Cardiac atrium fibroblast (primary cell): Measurements from ENCODE around the gene NOTCH1. TPM values are rescaled to one million over a fixed set of nuclear protein-coding genes. Genes with fewer than 3 reads are reported as not detected.

Experiments
- total RNA-seq: library from RNA; depleted of rRNA; stranded (reverse); fragments of >200 nt; gene quantifications from 2 replicates; pipeline ENCODE4 v1.2.3, GENCODE V29; 2015

Gene NOTCH1
- total RNA-seq, result 20.9 and 30.1 TPM in 2 replicates

DNA sequence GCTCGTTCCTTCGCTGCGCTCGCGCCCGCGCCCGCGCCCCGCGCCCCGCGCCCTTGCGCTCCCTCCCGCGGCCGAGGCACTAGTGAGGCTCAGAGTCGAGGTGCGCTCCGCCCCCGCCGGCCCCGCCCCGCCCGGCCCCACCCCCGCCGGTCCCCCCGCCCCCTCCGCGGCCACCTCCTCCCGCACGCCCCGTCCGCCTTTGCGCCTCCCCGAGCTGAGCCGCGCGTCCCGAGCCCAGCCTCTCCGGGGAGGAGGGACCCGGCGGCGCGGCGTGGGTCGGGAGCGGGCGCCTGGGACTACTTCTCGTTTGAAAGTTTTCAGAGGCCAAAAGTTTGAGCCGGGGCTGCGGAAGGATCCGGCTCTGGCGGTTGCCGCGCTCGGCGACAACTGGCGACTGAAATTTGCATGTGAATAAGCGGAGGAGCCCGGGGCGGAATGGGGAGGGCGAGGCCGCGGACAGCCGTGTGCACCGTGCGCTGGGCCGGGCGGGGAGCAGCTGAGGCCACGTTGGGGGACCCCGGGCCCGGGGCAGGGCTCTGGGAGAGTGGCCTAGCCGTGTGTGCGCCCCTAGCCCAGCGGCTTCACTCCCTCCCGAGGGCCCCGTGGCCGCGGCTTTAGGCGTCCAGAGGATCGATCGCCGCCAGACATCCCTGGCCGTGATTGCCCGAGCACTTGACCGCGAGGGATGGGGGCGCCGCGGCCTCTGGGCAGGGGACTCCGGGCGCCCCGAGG lies at the start of gene NOTCH1:
Gene NOTCH1 (minus strand): TSS at position 84 of the 732 bp plus-strand sequence. CDS start 262 bp downstream, outside the sequence.

DNA sequence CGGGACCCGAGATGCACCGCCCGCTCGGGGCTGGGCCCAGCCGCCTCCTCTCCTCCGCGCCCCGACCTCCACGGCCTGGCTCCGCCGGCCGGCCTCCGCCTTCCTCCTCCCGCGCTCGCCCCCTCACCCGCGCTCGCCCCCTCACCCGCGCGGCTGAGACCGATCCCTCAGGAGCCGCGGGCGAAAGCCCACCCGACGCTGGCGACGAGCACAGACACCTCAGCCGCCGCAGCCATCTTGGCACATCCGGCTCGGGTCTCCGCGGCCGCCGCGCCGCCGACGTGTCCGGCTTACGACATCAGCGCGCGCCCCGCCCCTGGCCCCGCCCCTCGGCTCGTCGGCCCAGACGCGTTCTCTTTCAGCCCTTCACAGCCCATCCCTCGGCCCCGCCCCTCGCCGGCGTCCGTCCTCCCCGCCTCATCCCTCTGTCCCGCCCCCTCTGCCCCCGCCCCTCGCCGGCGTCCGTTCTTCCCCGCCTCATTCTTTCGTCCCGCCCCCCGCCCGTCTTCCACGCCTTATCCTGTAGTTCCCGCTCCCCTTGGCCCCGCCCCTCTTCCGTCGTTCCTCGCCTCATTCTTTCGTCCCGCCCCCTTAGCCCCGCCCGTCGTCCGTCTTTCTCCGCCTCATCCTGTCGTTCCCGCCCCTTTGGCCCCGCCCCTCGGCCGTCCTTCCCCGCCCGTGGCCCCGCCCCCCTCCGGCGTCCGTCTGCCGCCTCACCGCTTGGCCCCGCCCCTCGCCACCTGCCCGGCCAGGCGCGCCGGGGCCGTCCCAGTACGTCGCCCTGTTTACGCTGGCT lies 62.9 kb downstream of the NOTCH1 start, which contains the start of gene SEC16A:
Gene SEC16A (minus strand): TSS at position 248 of the 796 bp plus-strand sequence. CDS start 5,425 bp downstream, outside the sequence.

Other genes with a start within 250 kb of the NOTCH1 start
- not detected in 2 replicates for gene CCDC187, start 242.0 kb downstream of the NOTCH1 start, total RNA-seq
- 35.8 and 43.7 TPM in 2 replicates for gene GPSM1, start 218.5 kb downstream of the NOTCH1 start, total RNA-seq
- gene DNLZ, start 182.3 kb downstream of the NOTCH1 start, total RNA-seq, result 4.5 and 11.3 TPM in 2 replicates
- under 0.01 and 0.65 TPM in 2 replicates for gene CARD9, start 172.4 kb downstream of the NOTCH1 start, total RNA-seq
- gene SNAPC4, start 145.9 kb downstream of the NOTCH1 start, total RNA-seq, result 6.5 and 8.1 TPM in 2 replicates
- 38.9 and 43.3 TPM in 2 replicates for gene ENTR1, start 135.4 kb downstream of the NOTCH1 start, total RNA-seq
- gene PMPCA, start 135.4 kb downstream of the NOTCH1 start, total RNA-seq, result 38.5 and 44.6 TPM in 2 replicates
- 6.0 and 8.7 TPM in 2 replicates for gene INPP5E, start 106.2 kb downstream of the NOTCH1 start, total RNA-seq
- 45.7 and 65.4 TPM in 2 replicates for gene SEC16A, start 63.0 kb downstream of the NOTCH1 start, total RNA-seq
- gene EGFL7, start 116.9 kb upstream of the NOTCH1 start, total RNA-seq, result 189 and 232 TPM in 2 replicates
- 76.0 and 90.6 TPM in 2 replicates for gene AGPAT2, start 141.4 kb upstream of the NOTCH1 start, total RNA-seq
- 20.1 and 25.1 TPM in 2 replicates for gene DIPK1B, start 166.5 kb upstream of the NOTCH1 start, total RNA-seq
- gene LCN10, start 196.9 kb upstream of the NOTCH1 start, total RNA-seq, result not detected in 2 replicates
- gene LCN6, start 202.5 kb upstream of the NOTCH1 start, total RNA-seq, result not detected in 2 replicates
- gene LCN8, start 212.2 kb upstream of the NOTCH1 start, total RNA-seq, result not detected in 2 replicates
- gene LCN15, start 218.5 kb upstream of the NOTCH1 start, total RNA-seq, result not detected in 2 replicates
- gene TMEM141, start 245.3 kb upstream of the NOTCH1 start, total RNA-seq, result 104 and 151 TPM in 2 replicates